Cardiac muscle cell (in vitro differentiated cells and primary cell): ENCODE measurements around the gene OSBPL8. TPM values are rescaled to one million over a fixed set of nuclear protein-coding genes. Genes with fewer than 3 reads are reported as not detected.
"Not testable (repeated sequence)": the region's sequence is repeated elsewhere in the genome, so short reads cannot be mapped to it uniquely, and the experiment has no call there.

ENCODE experiments used
- DNase-seq, 2 donors: peaks; one replicate each; pipeline versions ENCODE4 v3.0.0 to v3.0.0-alpha.2; 2010 to 2017; ENCODE audit warnings: low read depth in 1 of 2, low spot score in 1 of 2
- H3K27ac ChIP-seq: fragments of 200-600 bp; sonication (generic); 2 replicates; pipeline ENCODE4 v1.5.1; 2016
- H3K27me3 ChIP-seq: fragments of 200-600 bp; sonication (generic); 2 replicates; pipeline ENCODE4 v1.6.0; 2016; ENCODE audit warnings: control low read depth
- H3K36me3 ChIP-seq: fragments of 200-600 bp; sonication (generic); 2 replicates; pipeline ENCODE4 v1.5.1; 2016; ENCODE audit warnings: control low read depth
- H3K4me1 ChIP-seq: fragments of 200-600 bp; sonication (generic); 2 replicates; pipeline ENCODE4 v1.8.1; 2017; ENCODE audit warnings: low read depth, mild to moderate bottlenecking, mixed run types
- H3K4me3 ChIP-seq: fragments of 200-600 bp; sonication (generic); 2 replicates; pipeline ENCODE4 v1.5.1; 2016; ENCODE audit warnings: mild to moderate bottlenecking
- H3K9me3 ChIP-seq: fragments of 200-600 bp; sonication (generic); 2 replicates; pipeline ENCODE4 v1.5.1; 2017; ENCODE audit warnings: low read depth, mild to moderate bottlenecking, control low read depth
- CTCF ChIP-seq: IDR thresholded peaks from 2 replicates; pipeline ENCODE4 v1.5.1; 2012; ENCODE audit warnings: low read depth, mild to moderate bottlenecking, low read length
- polyA plus RNA-seq: library from polyadenylated mRNA; unstranded; fragments of >200 nt; fragmentation: Nextera tagmentation; extraction: Ambion mirVana; gene quantifications from 2 replicates; pipeline ENCODE4 v1.2.1, GENCODE V29; 2016
- total RNA-seq: library from RNA; depleted of rRNA; stranded (reverse); fragments of >200 nt; gene quantifications from 2 replicates; pipeline ENCODE4 v1.2.3, GENCODE V29; 2016

OSBPL8 gene
- total and polyA plus RNA-seq, 2 experiments from 2014 or later, result 25.6 to 143 TPM

- peak in 1 of 2 donors; percentile 12 for DNase-seq
- H3K36me3 ChIP-seq, result peaks cover 39% of the 10 kb centered on the region
- no peaks in the 10 kb centered on the region for H3K9me3 ChIP-seq
- H3K27ac ChIP-seq, result no peak overlapping the region
- no peaks in the 10 kb centered on the region for H3K4me1 ChIP-seq
- H3K27me3 ChIP-seq, result no peaks in the 10 kb centered on the region
- H3K4me3 ChIP-seq, result no peak overlapping the region
- TF ChIP-seq CTCF, result no peak
Observed at GRCh38 chr12:76375939-76376338, 183.6 kb downstream of the OSBPL8 start.

GRCh38 chr12:76375470-76375869, 184.1 kb downstream of the OSBPL8 start:
- Histone ChIP-seq H3K36me3 (peaks cover 40% of the 10 kb centered on the region), H3K9me3 (no peaks in the 10 kb centered on the region), H3K4me3 (no peak overlapping the region), H3K4me1 (no peaks in the 10 kb centered on the region), H3K27me3 (no peaks in the 10 kb centered on the region), H3K27ac (no peak overlapping the region)
- TF ChIP-seq CTCF, result no peak
- DNase-seq, result no peak

GRCh38 chr12:76374386-76375020, 185.1 kb downstream of the OSBPL8 start:
- TF ChIP-seq CTCF, result no peak
- Histone ChIP-seq H3K9me3 (no peaks in the 10 kb centered on the region), H3K4me3 (no peak overlapping the region), H3K27me3 (no peaks in the 10 kb centered on the region), H3K36me3 (peaks cover 50% of the 10 kb centered on the region), H3K27ac (no peak overlapping the region), H3K4me1 (no peaks in the 10 kb centered on the region)
- DNase-seq, result no peak

- no peak overlapping the region for H3K27ac ChIP-seq
- TF ChIP-seq CTCF, result no peak
- H3K4me3 ChIP-seq, result no peak overlapping the region
- no peaks in the 10 kb centered on the region for H3K9me3 ChIP-seq
- H3K27me3 ChIP-seq, result no peaks in the 10 kb centered on the region
- no peaks in the 10 kb centered on the region for H3K4me1 ChIP-seq
- DNase-seq, result no peak
- peaks cover 48% of the 10 kb centered on the region for H3K36me3 ChIP-seq
Observed at GRCh38 chr12:76368230-76368629, 191.3 kb downstream of the OSBPL8 start.

GRCh38 chr12:76366163-76366562, 193.4 kb downstream of the OSBPL8 start:
- Histone ChIP-seq H3K9me3 (no peaks in the 10 kb centered on the region), H3K36me3 (peaks cover 41% of the 10 kb centered on the region), H3K27me3 (no peaks in the 10 kb centered on the region), H3K4me1 (no peaks in the 10 kb centered on the region), H3K27ac (no peak overlapping the region), H3K4me3 (no peak overlapping the region)
- no peak for TF ChIP-seq CTCF
- DNase-seq, result no peak

- not testable (repeated sequence) for H3K9me3 ChIP-seq, DNase-seq, H3K4me1 ChIP-seq, H3K27ac ChIP-seq, H3K4me3 ChIP-seq, H3K27me3 ChIP-seq
- peaks cover 28% of the 10 kb centered on the region for H3K36me3 ChIP-seq
Observed at GRCh38 chr12:76364131-76364530, 195.4 kb downstream of the OSBPL8 start.
